Thymus (tissue), 11 donors: ENCODE data around the gene CGN. TPM values are rescaled to one million over a fixed set of nuclear protein-coding genes. Genes with fewer than 3 reads are reported as not detected.

Source experiments
- DNase-seq, 9 donors: peaks; one replicate each; pipeline ENCODE4 v3.0.0-alpha.2; 2013; ENCODE audit warnings: low spot score in 9 of 9, low read depth in 6 of 9, missing footprints in 1 of 9
- H3K27ac ChIP-seq, 2 donors: one replicate each; pipeline ENCODE4 v1.5.1; 2013; ENCODE audit warnings: control low read depth in 1 of 2, low read depth in 1 of 2, low read length in 1 of 2, mild to moderate bottlenecking in 1 of 2, moderate library complexity in 1 of 2
- H3K27me3 ChIP-seq, 2 donors: one replicate each; pipeline ENCODE4 v1.5.1; 2013; ENCODE audit warnings: low read length in 1 of 2; ENCODE audit not compliant: control insufficient read depth in 2 of 2, insufficient read depth in 1 of 2
- H3K36me3 ChIP-seq, 2 donors: one replicate each; pipeline ENCODE4 v1.5.1; 2013; ENCODE audit warnings: low read length in 1 of 2, mild to moderate bottlenecking in 1 of 2, moderate library complexity in 1 of 2; ENCODE audit not compliant: control insufficient read depth in 2 of 2, insufficient read depth in 2 of 2
- H3K4me1 ChIP-seq, 2 donors: one replicate each; pipeline ENCODE4 v1.5.1; 2013; ENCODE audit warnings: low read length in 2 of 2; ENCODE audit not compliant: control insufficient read depth in 2 of 2, insufficient read depth in 2 of 2
- H3K4me3 ChIP-seq, 2 donors: one replicate each; pipeline ENCODE4 v1.5.1; 2013; ENCODE audit warnings: low read length in 2 of 2, control low read depth in 1 of 2, mild to moderate bottlenecking in 1 of 2
- H3K9me3 ChIP-seq, 2 donors: one replicate each; pipeline ENCODE4 v1.5.1; 2013; ENCODE audit warnings: low read length in 1 of 2, mild to moderate bottlenecking in 1 of 2; ENCODE audit not compliant: control insufficient read depth in 2 of 2, insufficient read depth in 1 of 2
- WGBS: extraction: QIAGEN DNeasy Blood & Tissue Kit; methylation state at CpG from one replicate; pipeline ENCODE4 v1.1.7; 2013; 5-methylcytosine and 5-hydroxymethylcytosine counted together
- polyA plus RNA-seq: library from polyadenylated mRNA; stranded (reverse); fragments of 200-250 nt; gene quantifications from one replicate; pipeline ENCODE4 v1.2.3, GENCODE V29; 2013
- total RNA-seq: library from RNA; stranded (reverse); fragments of 120-200 nt; gene quantifications from one replicate; pipeline ENCODE4 v1.2.4, GENCODE V29; 2013
- donor health status: healthy.

Gene CGN
- total and polyA plus RNA-seq, 2 donors, result 0.90 to 2.8 TPM

DNA sequence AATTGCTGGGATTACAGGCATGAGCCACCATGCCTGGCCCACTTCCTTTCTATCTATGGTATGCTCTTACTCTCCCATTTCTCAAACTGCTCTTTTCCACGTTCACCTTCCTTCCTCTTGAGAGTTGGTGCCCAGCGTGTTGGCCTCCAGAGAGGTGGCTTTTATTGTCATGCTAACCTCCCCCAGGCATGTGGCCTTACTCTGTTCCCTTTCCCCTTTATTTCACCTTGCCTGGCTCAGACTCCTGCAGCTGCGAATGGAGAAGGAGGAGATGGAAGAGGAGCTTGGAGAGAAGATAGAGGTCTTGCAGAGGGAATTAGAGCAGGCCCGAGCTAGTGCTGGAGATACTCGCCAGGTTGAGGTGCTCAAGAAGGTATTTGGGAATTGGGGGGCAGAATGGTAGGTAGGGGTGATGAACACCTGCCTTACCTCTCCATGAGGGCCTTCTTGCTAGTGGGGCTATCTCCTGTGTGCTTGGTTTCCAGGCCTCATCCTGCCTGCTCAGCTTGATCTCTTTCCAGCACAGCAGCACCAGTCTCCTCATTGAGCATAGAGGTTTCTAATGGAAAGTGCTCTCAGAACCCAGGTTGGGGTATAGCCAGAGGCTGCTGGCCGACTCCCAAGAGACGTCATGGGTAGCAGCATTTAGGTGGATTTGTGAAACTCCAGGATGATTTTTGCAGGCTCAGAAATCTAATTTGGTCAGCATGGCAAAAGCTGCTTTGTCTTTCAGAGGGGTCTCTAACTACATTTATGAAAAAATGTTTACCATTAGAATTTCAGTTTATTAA, 15.7 kb downstream of the CGN start:
- no peak for DNase-seq
- 95% methylated on average over 7 of the region's 7 CpGs for WGBS
- H3K27ac ChIP-seq, result no peak overlapping the region
- H3K4me3 ChIP-seq, result no peak overlapping the region
- H3K9me3 ChIP-seq, result no peaks in the 10 kb centered on the region
- no peaks in the 10 kb centered on the region for H3K4me1 ChIP-seq
- peaks cover 0 to 3% of the 10 kb centered on the region in 2 donors for H3K36me3 ChIP-seq
- H3K27me3 ChIP-seq, result no peaks in the 10 kb centered on the region

DNA sequence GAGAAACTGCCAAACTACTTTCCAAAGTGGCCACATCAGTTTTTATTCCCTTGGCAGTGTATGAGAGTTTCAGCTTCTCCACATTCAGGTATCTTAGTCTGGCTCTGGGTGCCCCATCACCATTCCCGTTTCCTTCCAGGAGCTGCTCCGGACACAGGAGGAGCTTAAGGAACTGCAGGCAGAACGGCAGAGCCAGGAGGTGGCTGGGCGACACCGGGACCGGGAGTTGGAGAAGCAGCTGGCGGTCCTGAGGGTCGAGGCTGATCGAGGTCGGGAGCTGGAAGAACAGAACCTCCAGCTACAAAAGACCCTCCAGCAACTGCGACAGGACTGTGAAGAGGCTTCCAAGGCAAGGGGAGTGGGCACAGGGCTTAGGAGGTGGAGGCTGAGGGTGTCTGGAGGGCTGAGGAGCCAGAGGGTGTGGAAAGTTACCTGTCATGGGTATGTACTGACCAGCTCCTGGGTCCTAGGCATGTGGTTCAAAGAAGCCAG, 18.1 kb downstream of the CGN start:
- no peak overlapping the region for H3K4me3 ChIP-seq
- no peaks in the 10 kb centered on the region for H3K9me3 ChIP-seq
- H3K27me3 ChIP-seq, result no peaks in the 10 kb centered on the region
- no peak for DNase-seq
- peaks cover 0 to 3% of the 10 kb centered on the region in 2 donors for H3K36me3 ChIP-seq
- no peaks in the 10 kb centered on the region for H3K4me1 ChIP-seq
- 96% methylated on average over 11 of the region's 11 CpGs for WGBS
- H3K27ac ChIP-seq, result no peak overlapping the region

- Histone ChIP-seq H3K4me1 (no peaks in the 10 kb centered on the region), H3K9me3 (no peaks in the 10 kb centered on the region), H3K4me3 (no peak overlapping the region), H3K27me3 (no peaks in the 10 kb centered on the region), H3K27ac (no peak overlapping the region), H3K36me3 (peaks cover 0 to 3% of the 10 kb centered on the region in 2 donors)
- DNase-seq, result no peak
- WGBS, result 97% methylated on average over 18 of the region's 18 CpGs
Observed at GRCh38 chr1:151529781-151530180, 18.6 kb downstream of the CGN start.

DNA sequence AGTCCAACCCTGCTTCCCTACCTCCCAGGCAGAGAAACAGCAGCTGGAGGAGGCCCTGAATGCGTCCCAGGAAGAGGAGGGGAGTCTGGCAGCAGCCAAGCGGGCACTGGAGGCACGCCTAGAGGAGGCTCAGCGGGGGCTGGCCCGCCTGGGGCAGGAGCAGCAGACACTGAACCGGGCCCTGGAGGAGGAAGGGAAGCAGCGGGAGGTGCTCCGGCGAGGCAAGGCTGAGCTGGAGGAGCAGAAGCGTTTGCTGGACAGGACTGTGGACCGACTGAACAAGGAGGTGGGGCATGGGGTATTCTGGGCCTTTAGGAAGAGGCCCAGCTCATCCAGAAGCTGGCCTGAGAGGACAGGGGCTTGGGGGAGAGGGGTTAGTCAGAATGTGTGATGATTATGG, 19.3 kb downstream of the CGN start:
- DNase-seq, result no peak

DNA sequence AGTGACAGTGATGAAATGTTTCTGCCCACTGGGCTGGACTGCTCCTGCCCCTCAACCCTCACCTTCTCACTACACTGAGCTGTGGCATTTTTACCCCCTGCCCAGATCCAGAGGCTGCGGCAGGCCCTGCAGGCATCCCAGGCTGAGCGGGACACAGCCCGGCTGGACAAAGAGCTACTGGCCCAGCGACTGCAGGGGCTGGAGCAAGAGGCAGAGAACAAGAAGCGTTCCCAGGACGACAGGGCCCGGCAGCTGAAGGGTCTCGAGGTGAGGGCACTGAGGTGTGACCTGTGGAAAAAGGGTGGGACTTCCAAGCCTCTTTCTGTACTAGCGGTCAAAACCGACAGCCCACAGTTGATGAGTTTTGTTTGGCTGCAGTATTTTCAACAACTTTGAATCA, 22.7 kb downstream of the CGN start:
- no peaks in the 10 kb centered on the region for H3K27me3 ChIP-seq
- 98% methylated on average over 10 of the region's 10 CpGs for WGBS
- no peaks in the 10 kb centered on the region for H3K9me3 ChIP-seq
- peaks cover 0 to 3% of the 10 kb centered on the region in 2 donors for H3K36me3 ChIP-seq
- no peak for DNase-seq
- no peak overlapping the region for H3K4me3 ChIP-seq
- H3K4me1 ChIP-seq, result no peaks in the 10 kb centered on the region
- H3K27ac ChIP-seq, result no peak overlapping the region

More for the DNA sequence above, 19.3 kb downstream of the CGN start:
- no peaks in the 10 kb centered on the region for H3K4me1 ChIP-seq
- peaks cover 0 to 3% of the 10 kb centered on the region in 2 donors for H3K36me3 ChIP-seq
- H3K27me3 ChIP-seq, result no peaks in the 10 kb centered on the region
- H3K27ac ChIP-seq, result no peak overlapping the region
- no peak overlapping the region for H3K4me3 ChIP-seq
- H3K9me3 ChIP-seq, result no peaks in the 10 kb centered on the region
- WGBS, result 95% methylated on average over 11 of the region's 11 CpGs

DNA sequence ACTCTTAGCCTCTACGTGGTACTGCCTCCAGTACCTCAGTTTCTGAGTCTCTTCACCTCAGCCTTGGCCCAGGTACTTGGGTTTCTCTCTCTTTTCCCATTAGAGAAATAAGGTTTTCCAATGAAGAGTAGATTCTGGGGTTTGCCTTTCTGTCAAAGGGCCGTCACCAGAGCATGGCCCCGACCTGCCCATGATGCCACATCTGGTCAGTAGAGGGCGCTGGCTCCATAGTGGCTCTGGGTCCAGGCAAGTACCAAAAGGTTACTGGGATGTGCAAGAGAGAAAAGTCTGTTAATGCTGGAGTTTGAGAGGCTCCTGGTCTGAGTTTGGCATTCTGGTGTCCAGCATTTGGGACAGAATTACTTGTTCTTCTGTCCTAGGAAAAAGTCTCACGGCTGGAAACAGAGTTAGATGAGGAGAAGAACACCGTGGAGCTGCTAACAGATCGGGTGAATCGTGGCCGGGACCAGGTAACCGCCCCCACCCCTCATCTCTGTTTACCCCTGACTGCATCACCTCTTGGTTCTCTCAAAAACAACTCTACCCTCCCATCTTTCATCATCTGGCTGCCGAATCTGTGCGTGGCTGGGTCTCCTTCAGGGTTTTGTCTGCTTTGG, 23.6 kb downstream of the CGN start:
- H3K36me3 ChIP-seq, result no peaks in the 10 kb centered on the region

GRCh38 chr1:151535326-151536271, 24.4 kb downstream of the CGN start:
- H3K36me3 ChIP-seq, result no peaks in the 10 kb centered on the region

More for the DNA sequence above, 23.6 kb downstream of the CGN start:
- Histone ChIP-seq H3K27me3 (no peaks in the 10 kb centered on the region), H3K27ac (no peak overlapping the region), H3K4me3 (no peak overlapping the region), H3K9me3 (no peaks in the 10 kb centered on the region), H3K4me1 (peaks cover 3 to 8% of the 10 kb centered on the region in 2 donors)
- WGBS, result 75% methylated on average over 12 of the region's 12 CpGs
- peak in 5 of 9 donors; percentile 32 to 76 (median 58) for DNase-seq

DNA sequence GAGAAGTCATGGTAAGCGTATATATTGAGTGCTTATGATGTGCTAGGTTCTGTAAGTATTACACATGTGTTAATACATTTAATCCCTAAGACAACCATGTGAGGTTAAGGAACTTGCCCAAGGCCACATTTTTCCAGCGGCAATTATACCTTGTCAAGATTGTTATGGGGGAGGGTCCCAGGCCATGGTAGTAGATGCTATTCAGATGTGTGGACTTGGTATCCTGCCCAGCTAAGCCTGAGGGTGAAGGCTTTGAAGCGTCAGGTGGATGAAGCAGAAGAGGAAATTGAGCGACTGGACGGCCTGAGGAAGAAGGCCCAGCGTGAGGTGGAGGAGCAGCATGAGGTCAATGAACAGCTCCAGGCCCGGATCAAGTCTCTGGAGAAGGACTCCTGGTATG, 25.3 kb downstream of the CGN start:
- H3K27me3 ChIP-seq, result peaks cover 5 to 16% of the 10 kb centered on the region in 2 donors
- peaks cover 0 to 6% of the 10 kb centered on the region in 2 donors for H3K9me3 ChIP-seq
- 98% methylated on average over 7 of the region's 7 CpGs for WGBS
- H3K4me3 ChIP-seq, result no peak overlapping the region
- H3K27ac ChIP-seq, result no peak overlapping the region
- peaks cover 11 to 21% of the 10 kb centered on the region in 2 donors for H3K4me1 ChIP-seq
- DNase-seq, result no peak
- H3K36me3 ChIP-seq, result no peaks in the 10 kb centered on the region

More at GRCh38 chr1:151535326-151536271, 24.4 kb downstream of the CGN start:
- Histone ChIP-seq H3K4me1 (peaks cover 6 to 14% of the 10 kb centered on the region in 2 donors), H3K27me3 (peaks cover 0 to 7% of the 10 kb centered on the region in 2 donors), H3K27ac (no peak overlapping the region), H3K9me3 (peaks cover 0 to under 1% of the 10 kb centered on the region in 2 donors), H3K4me3 (no peak overlapping the region)
- DNase-seq, result no peak
- WGBS, result 98% methylated on average over 6 of the region's 6 CpGs
